Measurements from ENCODE around the gene GNG12. TPM values are rescaled to one million over a fixed set of nuclear protein-coding genes. Genes with fewer than 3 reads are reported as not detected.
"Not testable (repeated sequence)": the region's sequence is repeated elsewhere in the genome, so short reads cannot be mapped to it uniquely, and the experiment has no call there.

Gene GNG12
- total and polyA plus RNA-seq, 8 donors = 21.7 to 189 (median 59.6) TPM

DNA sequence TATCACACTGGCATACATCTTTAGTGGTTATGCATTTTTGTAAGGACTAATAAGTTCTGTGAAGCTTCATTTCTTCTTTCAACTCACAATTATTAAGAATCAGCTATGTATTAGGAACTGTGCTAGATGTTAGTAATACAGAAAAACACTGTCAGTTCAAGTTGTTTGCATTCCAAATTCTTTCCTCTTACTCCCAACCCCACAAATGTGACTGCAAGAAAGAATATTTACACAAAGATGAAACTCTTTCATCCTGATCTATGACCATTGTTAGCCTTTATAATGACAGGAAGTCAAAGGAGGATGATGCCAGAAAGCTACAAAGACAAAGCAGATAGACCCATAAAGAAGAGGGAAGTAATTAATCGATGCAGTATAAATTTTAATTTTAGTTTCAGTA lies 169.2 kb downstream of the GNG12 start:
- no peak overlapping the region for H3K4me3 ChIP-seq
- H3K9me3 ChIP-seq = no peaks in the 10 kb centered on the region
- H3K4me1 ChIP-seq = no peaks in the 10 kb centered on the region
- intact Hi-C loops (cut with DNase I; ENCODE audit: low total_unique reads) = no loop called here
- TF ChIP-seq POLR2A (IDR thresholded peaks at IDR 0.05) (no peak), EP300 (IDR thresholded peaks at IDR 0.05) (no peak), POLR2AphosphoS5 (IDR thresholded peaks at IDR 0.05) (no peak)
- TF ChIP-seq, protein P1, sequence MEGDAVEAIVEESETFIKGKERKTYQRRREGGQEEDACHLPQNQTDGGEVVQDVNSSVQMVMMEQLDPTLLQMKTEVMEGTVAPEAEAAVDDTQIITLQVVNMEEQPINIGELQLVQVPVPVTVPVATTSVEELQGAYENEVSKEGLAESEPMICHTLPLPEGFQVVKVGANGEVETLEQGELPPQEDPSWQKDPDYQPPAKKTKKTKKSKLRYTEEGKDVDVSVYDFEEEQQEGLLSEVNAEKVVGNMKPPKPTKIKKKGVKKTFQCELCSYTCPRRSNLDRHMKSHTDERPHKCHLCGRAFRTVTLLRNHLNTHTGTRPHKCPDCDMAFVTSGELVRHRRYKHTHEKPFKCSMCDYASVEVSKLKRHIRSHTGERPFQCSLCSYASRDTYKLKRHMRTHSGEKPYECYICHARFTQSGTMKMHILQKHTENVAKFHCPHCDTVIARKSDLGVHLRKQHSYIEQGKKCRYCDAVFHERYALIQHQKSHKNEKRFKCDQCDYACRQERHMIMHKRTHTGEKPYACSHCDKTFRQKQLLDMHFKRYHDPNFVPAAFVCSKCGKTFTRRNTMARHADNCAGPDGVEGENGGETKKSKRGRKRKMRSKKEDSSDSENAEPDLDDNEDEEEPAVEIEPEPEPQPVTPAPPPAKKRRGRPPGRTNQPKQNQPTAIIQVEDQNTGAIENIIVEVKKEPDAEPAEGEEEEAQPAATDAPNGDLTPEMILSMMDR (IDR thresholded peaks at IDR 0.05) = no peak
- no peaks in the 10 kb centered on the region for H3K36me3 ChIP-seq
- no peak for DNase-seq
- WGBS, 5 donors = 57 to 74% (median 71%) methylated on average over 1 of the region's 1 CpG
- no peaks in the 10 kb centered on the region for H3K27me3 ChIP-seq
- H3K27ac ChIP-seq = no peak overlapping the region

GRCh38 chr1:67662884-67663283 lies 170.4 kb downstream of the GNG12 start:
- 64 to 78% (median 73%) methylated on average over 6 of the region's 6 CpGs for WGBS, 5 donors
- no peaks in the 10 kb centered on the region for H3K36me3 ChIP-seq
- TF ChIP-seq POLR2AphosphoS5 (IDR thresholded peaks at IDR 0.05) (no peak), POLR2A (IDR thresholded peaks at IDR 0.05) (no peak), EP300 (IDR thresholded peaks at IDR 0.05) (no peak)
- TF ChIP-seq, protein P1 (IDR thresholded peaks at IDR 0.05) = no peak
- no peak overlapping the region for H3K27ac ChIP-seq
- H3K9me3 ChIP-seq = no peaks in the 10 kb centered on the region
- H3K4me3 ChIP-seq = no peak overlapping the region
- intact Hi-C loops (cut with DNase I; ENCODE audit: low total_unique reads) = no loop called here
- H3K4me1 ChIP-seq = no peaks in the 10 kb centered on the region
- no peaks in the 10 kb centered on the region for H3K27me3 ChIP-seq
- no peak for DNase-seq

GRCh38 chr1:67659229-67659628 lies 174.0 kb downstream of the GNG12 start:
- Histone ChIP-seq H3K27ac (no peak overlapping the region), H3K36me3 (no peaks in the 10 kb centered on the region), H3K4me1 (no peaks in the 10 kb centered on the region), H3K27me3 (no peaks in the 10 kb centered on the region), H3K4me3 (no peak overlapping the region), H3K9me3 (no peaks in the 10 kb centered on the region)
- TF ChIP-seq POLR2AphosphoS5 (IDR thresholded peaks at IDR 0.05) = no peak
- TF ChIP-seq POLR2A (IDR thresholded peaks at IDR 0.05) = no peak
- no peak for TF ChIP-seq EP300 (IDR thresholded peaks at IDR 0.05)
- TF ChIP-seq, protein P1 (IDR thresholded peaks at IDR 0.05) = no peak
- no peak for DNase-seq
- 74 to 92% (median 88%) methylated on average over 2 of the region's 2 CpGs for WGBS, 5 donors
- intact Hi-C loops (cut with DNase I; ENCODE audit: low total_unique reads) = no loop called here

DNA sequence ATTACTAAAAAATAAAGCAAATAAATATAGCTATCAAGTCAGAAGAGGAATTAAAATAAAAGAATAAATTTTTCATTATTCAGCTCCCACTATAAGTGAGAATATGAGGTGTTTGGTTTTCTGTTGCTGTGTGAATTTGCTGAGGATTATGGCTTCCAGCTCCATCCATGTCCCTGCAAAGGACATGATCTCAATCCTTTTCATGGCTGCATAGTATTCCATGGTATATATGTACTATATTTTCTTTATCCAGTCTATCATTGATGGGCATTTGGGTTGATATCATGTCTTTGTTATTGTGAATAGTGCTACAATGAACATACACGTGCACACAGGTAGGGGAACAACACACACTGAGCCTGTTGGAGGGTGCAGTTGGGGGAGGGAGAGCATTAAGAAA lies 176.1 kb downstream of the GNG12 start:
- intact Hi-C loops (cut with DNase I; ENCODE audit: low total_unique reads); H3K27me3 ChIP-seq; H3K27ac ChIP-seq; DNase-seq; H3K4me3 ChIP-seq; H3K36me3 ChIP-seq; H3K9me3 ChIP-seq; H3K4me1 ChIP-seq: not testable (repeated sequence)
- 67 to 96% (median 91%) methylated on average over 1 of the region's 1 CpG for WGBS, 5 donors

- Histone ChIP-seq H3K36me3 (no peaks in the 10 kb centered on the region), H3K4me3 (no peak overlapping the region), H3K27ac (no peak overlapping the region), H3K4me1 (no peaks in the 10 kb centered on the region), H3K27me3 (no peaks in the 10 kb centered on the region), H3K9me3 (no peaks in the 10 kb centered on the region)
- intact Hi-C loops (cut with DNase I; ENCODE audit: low total_unique reads) = no loop called here
- TF ChIP-seq EP300 (IDR thresholded peaks at IDR 0.05) (no peak), POLR2A (IDR thresholded peaks at IDR 0.05) (no peak), POLR2AphosphoS5 (IDR thresholded peaks at IDR 0.05) (no peak)
- TF ChIP-seq, protein P1 (IDR thresholded peaks at IDR 0.05) = no peak
- 93 to 97% (median 96%) methylated on average over 2 of the region's 2 CpGs for WGBS, 5 donors
- DNase-seq = no peak
These were observed 177.7 kb downstream of the GNG12 start for GRCh38 chr1:67655581-67655980.

All from stomach (tissue), 9 donors.